GM19397 (cell line): ENCODE results near the gene TFEB.

Experiments
- ATAC-seq: cut with Tn5 transposase; IDR thresholded peaks from one replicate; pipeline ENCODE4 v1.9.1; 2021; ENCODE audit warnings: mild to moderate bottlenecking, moderate library complexity; ENCODE audit not compliant: unreplicated experiment

The TFEB gene

DNA sequence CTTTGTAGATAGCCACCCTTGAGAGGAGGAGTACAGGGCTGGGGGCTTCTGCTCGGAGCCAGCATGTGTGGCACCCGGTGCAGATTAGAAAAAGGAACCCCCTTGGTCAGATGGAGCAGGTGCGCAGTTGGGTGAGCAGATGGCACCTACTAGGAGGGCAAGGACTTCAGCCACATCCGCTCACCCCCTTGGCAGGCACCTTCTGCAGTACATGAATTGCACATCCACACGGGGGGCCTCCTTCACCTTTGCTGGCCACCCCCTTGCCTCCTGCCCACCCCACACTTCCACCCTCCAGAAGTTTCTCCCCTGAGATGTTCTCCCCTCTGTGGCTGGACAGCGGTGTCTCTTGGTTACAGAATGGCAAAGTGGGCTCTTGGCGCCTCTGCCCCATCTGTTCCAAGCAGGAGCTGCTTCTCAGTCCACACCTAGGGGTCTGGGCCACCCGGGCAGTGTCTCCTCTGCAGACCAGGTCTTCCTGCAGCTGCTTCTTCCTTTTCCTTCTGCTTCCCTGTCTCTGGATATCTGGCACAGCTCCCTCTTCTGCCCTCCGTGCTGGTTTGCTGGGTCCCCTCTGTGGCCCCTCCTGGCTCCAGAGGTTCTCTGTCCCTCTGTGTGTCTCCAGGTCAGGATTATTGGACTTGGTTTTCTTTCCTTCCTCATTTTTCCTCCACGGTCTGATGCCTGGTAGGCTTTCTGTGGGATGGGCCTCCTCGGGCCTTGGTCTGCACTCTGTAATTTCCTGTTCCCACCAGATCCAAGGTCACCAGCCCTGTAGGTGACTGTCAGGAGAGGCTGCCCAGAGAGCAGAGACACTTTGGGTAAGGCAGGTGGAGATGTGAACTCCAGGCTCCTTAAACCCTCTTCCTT lies 93.1 kb downstream of the TFEB start:
- no peak for ATAC-seq

DNA sequence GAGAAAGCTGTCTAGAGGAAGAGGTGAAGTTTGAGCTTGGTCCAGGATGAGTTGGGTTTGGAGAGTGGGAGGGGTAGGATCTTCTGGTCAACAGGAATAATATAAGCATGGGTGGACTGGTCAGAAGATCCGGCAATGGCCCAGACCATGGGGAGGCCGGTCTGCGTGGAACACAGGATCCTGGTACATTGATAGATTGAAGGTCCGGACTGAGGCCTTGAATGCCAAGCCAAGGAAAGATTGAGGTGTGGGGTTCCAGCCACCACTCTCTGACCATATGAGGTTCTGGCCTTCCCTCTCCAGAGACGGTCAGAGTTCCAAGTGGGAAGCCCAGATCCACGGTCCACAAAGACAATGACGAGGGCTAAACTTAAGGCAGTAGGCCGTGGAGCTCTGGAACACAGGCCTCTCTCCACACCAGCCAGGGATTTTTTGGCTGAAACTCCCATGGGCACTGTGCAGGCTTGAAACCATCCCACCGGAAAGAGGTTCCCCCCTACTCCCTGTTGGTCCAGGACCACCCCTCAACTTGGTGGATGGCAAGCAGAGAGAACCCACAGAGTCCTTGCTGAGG lies 94.0 kb downstream of the TFEB start:
- no peak for ATAC-seq

GRCh38 chr6:41640426-41640825 lies 95.0 kb downstream of the TFEB start:
- ATAC-seq, result no peak

GRCh38 chr6:41639809-41640371 lies 95.5 kb downstream of the TFEB start:
- no peak for ATAC-seq

GRCh38 chr6:41638935-41639808 lies 96.2 kb downstream of the TFEB start:
- no peak for ATAC-seq

- ATAC-seq, result no peak
Observed at GRCh38 chr6:41638002-41638934, 97.1 kb downstream of the TFEB start, which contains the start of gene MDFI. MDFI (plus strand) TSS chr6:41638468; CDS start chr6:41638750, 282 bp downstream.

DNA sequence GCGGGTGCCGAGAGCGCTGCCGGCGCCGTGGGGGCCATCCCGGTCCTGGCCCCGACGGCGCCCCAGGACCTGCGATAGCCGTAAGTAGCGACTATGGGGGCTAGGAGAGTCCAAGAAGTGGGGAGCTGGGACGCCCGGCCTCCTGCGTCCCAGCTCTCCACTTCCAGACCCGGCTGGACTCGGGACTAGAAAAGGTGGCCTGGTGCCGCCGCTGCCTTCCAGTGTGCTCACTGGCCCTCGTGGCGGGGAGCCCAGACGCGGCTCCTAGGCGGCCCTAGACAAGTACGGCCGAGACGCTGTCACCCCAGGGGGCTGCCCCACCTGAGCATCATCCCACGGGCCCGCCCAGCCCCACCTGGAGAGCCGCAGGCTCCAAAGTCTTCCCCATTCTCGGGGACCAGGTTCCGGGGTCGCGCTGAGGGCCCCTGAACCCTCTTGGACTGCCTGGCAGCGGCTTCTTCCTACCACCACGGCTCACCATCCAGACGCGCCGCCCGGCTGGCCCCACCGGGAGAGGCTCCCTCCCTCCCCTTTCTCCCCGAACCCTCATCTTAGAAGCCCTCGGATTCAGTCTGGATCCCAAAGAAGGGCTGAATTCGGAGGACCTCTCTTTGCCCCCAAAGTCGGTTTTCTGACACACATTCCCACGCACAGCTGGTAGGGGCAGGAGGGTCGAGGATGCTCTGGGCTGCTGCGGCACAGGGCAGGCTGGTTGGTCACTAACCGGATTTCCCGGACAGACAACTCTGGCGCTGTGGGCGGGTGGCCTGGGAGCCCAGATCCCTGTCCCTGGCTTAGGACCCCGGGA lies 98.0 kb downstream of the TFEB start:
- ATAC-seq, result no peak

- ATAC-seq, result no peak
Observed at GRCh38 chr6:41636833-41637193, 98.6 kb downstream of the TFEB start.

DNA sequence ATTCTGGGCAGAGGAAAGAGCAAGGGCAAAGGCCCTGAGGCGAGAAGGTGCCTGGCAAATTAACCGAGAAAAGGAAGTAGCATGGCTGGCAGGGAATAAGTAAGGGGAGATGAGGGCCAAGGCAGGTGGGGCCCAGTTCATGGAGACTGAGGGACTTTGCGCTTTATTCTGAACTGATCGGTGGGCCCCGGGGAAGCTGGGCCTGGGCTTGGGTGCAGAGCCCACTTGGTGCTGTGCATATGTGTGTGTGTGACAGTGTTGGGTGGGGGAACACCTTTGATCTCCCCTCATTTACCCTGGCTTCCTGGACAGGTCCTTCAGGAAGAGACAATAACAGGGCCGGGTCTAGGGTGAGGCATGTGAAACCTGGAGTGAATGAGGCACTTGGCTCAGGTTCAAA lies 100.0 kb downstream of the TFEB start:
- ATAC-seq, result no peak

DNA sequence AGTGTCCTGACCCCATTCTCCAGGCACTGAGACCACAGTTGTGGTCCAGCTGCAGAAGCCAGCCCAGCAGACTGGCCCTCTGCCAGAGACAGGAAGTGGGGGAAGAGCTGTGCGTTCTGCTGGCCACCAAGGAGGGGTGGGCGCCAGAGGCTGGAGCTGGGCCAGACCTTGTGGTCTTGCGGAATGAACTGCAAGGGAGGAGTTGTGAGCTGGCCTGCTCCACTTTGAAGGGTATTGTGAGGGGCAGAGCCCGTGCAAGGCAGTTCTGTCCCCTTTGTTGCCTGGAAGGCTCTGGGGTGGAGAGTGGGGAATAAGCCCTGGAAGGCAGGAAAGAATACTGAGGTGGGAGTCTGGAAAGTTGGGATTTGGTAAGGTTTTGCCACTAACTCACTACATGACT lies 100.8 kb downstream of the TFEB start:
- ATAC-seq, result no peak
